NOMO-1 treated with dmso at 0.1 percent for 144 hours (cell line): ENCODE data around the gene CDCA4.
A peak's percentile ranks its signal among the peaks of the same experiment; 100 is the strongest.

Experiments
- DNase-seq: peaks from one replicate; lab custom pipeline; 2025; ENCODE audit not compliant: unreplicated experiment; lab: John Stamatoyannopoulos, UW

CDCA4 gene

DNA sequence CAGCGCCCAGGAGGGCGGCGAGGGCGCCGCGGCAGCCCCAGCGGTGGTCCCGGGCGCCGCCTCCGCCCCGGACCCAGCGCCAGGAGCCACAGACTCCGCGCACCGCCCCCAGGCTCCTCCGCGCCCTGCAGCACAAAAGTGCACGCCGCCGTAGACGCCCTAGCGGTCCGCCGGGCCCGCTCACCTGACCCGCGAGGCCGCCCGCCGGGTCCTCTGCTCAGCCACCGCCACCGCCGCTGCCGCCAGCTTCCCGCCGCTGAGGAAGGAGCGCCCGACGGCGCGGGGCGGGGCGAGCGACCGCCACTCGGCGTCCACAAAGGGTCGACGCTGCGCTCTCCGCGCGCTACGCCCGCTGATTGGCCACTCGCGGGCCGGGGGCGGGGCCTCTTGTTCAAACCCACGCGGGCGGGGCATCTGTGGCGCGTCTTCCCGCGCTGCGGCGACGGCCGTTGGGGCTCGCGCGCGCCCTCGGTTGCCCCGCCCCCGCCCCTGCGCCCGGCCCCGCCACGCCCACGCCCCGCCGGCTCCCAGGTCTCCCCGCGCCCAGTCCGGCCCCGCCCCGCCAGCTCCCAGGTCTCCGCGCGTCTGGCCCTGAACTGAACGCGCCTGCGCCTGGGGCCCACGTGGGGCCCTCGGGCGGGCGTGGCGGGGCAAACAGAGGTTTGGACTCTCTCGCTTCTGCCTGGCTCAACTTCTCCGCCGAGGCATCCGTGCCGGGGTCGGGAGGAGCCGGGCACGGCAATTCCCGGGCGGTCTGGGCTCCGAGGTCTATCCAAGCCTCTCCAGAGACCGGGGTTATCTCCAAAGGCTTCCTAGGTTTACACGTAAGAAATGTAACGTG lies at the start of gene CDCA4:
TSS of gene CDCA4 (minus strand) at position 269 of the 841 bp plus-strand sequence. CDS start 9,154 bp downstream, outside the sequence.
- DNase-seq, result peak; percentile 97

DNA sequence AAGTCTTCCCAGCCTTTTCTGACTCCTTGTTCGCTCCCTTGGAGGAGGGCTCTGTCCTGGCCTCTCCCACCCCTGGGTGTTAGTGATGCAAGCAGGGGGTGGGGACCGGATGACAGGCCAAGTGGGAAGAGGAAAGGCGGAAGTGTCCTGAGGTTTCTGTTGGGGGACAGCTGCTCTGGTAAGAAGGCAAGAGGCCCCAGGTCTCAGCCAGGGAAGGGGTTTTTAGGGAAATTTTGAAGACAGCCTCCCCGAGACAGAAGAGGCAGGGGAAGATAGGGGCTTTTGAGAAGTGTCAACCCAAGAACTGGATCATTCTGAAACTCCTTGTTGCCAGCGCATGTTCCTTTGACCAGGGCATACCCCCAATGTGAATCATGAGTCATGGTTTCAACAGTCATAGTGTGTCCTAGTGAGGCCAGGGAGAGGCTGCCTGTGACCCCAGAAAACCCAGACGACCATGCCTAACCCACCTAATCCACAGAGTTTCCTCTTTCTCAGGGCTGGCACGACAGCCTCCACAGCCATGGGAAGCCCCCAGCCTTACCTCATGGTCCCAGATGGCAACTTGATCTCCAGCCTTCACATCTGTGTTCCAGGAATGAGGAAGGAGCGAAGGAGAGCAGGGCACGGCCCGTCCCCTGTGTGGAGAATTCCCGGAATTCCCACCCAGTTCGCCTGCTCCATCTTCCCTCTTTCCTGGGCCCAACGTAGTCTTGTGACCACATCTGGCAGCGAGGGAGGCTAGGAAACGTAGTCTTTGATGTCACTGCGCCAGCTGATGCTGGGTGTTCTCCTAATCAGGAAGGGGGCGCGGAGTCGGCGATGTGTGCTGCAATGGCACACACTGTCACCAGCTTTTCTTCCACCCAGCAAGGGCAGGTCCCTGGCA lies 49.2 kb upstream of the CDCA4 start:
- peak; percentile 71 for DNase-seq

DNA sequence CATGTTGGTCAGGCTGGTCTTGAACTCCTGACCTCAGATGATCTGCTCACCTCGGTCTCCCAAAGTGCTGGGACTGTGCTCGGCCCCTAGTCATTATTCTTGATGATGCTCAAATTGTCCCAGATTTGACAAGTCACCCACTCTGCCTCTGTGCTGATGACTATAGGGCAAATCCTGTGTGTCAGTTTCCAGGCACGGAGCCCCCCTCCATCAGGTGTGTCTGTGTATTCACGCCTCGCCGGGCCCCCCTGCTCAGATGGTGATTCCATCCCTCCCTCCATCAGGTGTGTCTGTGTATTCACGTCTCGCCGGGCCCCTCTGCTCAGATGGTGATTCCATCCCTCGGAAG lies 48.6 kb upstream of the CDCA4 start:
- no peak for DNase-seq

DNA sequence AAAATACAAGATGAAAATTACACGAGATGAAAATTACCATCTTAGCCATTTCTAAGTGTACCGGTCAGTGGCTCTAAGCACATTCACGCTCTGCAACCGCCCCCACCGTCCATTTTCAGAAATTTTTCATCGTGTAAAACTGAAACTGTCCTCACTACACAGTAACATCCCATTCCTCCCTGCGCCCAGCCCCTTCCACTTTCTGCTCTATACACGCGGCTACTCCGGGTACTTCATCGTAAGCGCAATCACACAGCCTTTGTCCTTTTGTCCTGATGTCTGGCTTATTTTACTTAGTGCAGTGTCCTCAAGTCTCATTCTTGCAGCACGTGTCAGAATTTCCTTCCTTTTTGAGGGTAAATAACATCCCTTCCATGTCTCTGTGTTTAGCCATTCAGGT lies 47.9 kb upstream of the CDCA4 start:
- no peak for DNase-seq

DNA sequence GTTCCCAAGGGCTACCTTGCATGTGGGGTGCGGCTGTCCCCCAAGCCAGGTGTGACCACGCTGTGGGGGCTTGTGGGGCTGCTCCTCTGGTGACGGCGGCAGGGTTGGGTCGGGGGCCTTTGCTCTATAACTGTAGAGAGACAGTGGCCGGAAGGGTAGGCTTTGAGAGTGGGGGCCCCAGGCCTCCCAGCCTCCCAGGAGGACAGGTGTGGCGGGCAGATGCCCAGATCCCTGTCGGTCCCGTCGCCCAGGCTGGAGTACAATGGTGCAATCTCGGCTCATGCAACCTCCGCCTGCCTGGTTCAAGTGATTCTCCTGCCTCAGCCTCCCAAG lies 47.1 kb upstream of the CDCA4 start:
- DNase-seq, result no peak

DNA sequence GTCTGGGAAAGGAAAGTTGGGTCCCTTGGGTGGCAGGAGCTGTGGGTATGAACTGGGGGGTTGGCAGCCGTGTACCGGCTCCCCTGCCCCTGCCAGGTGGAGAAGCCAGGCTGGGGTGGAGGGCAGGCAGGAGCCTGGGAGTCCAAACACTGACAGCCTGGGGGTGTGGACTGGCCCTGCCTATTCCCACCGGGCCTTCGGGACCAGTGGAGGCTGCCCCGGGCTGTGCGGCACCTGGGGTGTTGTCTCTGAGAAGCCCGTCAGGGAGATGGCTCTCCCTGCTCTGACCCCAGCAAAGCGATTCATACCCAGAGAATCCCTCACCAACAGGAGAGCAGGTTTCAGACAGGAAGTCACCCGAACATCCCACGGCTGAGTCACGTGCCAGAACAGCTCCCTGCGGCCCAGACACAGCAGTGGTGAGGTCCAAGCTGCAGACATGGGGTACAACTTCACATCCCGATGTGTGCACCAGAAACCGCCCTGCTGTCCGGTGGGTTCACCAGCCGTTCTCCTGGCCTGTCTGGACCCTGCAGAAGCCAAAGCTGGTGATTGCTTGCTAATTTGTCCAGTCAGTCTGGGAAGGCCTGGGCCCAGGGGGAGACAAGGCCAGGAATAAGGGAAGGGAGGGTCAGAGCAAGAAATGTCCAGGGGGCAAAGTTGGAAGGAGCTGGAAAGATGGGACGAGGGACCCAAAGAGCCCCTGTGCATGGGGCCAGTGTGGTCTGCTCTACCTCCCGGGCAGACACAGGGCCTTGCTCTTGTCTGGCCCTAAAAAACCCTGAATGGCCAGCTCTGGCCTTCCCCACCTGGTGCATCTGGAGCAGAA lies 46.5 kb upstream of the CDCA4 start:
- DNase-seq, result no peak

DNA sequence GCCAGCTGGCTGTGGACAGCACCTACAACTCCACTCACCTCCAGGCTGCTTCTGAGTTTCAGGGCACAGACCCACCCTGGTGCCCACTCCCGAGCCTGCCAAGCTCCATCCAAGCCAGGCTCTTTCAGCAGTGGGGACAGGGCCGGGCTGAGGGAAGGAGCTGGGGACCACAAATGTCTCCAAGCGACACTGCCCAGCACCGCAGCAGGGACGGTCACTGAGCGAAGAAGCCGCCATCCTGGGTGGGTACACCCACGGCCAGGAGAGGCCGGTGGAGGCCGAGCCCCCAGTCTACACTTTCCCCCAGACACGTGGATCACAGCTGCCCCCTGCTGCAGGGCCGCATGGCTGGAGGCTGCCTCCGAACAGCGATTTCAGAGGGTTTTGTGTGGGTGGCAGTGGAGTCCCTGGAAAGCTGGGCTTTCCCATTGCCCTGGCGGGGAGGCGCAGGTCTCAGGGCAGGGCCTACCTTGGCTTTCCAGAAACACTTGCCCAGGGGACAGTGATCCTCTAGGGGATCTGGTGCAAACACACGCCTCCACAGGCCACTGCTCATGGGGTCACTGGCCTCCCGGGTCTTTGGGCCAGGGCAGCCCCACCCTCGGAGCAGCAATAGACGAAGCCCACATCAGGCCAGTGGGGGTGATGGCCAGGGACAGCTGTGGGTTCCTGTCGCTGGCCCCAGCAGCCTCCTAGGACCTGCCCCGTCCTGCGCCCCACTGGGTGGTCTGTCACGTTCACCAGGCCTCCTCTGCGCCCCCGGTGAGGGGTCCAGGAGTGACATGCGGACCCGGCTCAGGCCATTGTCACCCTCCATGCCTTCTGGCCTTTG lies 45.6 kb upstream of the CDCA4 start:
- DNase-seq, result no peak

DNA sequence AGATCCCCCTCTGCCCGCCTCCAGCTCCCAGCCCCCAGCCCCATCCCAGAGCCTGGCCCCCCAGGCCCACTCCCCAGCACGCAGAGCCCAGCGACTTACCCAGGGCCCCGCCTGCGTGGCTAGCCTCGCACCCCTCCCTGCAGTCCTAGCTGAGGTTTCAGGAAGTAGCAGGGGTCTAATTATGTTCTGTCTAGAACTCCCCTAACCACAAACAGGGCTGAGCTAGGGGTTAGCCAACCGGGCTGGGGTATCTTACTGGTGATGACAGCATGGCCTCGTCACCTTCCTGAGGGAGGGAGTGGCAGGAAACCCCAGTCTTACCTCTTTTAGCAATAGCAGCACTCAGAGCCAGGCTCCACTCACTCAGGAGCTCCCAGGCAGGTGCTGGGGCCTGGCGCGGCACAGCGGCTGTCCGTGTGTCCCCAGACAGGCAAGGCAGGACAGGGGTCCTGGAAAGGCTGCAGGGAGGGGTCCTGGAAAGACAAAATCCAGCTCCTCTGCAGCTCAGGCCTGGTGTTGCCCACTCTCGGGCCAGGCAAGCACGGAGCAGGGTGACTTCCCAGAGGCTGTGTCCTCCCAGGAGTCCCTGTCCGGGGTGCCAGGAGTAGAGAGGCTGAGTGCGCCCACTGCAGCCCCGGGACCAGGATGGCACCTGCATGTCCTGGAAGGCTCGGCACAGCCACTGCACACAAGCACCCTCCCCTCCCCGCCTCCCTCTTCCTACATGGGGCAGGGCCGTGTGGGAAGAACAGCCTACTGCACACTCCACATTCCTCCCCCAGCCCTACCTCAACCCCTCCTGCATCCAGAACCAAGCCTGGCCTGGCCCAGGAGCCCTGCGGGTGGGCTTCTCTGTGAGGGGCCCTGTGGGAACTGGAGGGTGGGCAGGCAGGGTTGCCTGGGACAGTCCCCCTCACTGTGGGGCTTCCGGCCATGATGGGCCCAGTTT lies 44.7 kb upstream of the CDCA4 start, which contains the start of gene GPR132:
TSS of gene GPR132 (minus strand) at position 151 of the 949 bp plus-strand sequence. CDS start 10,010 bp downstream, outside the sequence.
- DNase-seq, result peak; percentile 99

DNA sequence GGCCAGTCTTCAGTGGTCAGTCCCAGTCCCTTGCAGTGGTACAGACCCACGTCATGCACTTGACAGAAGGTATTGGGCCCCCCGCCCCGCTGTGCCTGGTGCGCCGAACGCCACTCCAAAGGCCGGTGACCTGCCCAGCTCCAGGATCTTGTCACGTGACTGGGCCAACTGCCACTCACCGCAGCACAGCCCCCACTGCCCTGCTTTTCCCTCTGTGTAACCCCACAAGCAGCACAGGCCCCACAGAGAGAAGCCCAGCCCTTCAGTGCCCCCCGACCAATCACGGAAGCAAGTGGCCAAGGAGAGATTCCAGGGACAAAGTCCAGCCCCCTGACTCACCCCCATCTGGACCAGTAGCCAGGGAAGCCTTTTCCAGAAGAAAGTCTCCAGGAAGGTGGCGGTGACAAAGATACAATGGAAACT lies 43.8 kb upstream of the CDCA4 start:
- peak; percentile 82 for DNase-seq

DNA sequence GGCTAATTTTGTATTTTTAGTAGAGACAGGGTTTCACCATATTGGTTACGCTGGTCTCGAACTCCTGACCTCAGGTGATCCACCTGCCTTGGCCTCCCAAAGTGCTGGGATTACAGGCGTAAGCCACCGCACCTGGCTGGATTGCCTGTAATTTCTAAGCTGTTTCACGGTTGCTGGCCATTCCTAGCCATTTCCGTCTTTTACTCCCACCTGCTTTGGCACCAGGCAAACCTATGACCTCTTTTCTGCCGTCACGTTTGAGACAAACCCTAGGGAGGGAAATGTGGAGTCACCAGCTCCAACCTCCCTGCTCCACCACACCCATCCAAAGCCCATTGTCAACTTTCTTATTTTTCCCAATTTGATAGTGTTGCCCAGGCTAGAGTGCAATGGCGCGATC lies 43.1 kb upstream of the CDCA4 start:
- DNase-seq, result no peak

DNA sequence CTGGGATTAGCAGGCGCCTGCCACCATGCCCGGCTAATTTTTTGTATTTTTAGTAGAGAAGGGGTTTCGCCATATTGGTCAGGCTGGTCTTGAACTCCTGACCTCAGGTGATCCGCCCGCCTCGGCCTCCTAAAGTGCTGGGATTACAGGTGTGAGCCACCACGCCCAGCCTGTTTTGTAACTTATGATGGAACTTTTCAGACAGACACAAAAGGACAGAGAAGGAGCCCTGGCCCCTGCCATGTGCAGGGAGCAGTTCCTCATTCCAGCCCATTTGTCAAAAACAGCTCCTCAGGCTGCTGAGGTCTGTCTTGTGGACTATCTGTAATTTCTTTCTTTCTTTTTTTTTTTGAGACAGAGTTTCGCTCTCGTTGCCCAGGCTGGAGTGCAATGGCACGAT lies 42.6 kb upstream of the CDCA4 start:
- peak; percentile 50 for DNase-seq

DNA sequence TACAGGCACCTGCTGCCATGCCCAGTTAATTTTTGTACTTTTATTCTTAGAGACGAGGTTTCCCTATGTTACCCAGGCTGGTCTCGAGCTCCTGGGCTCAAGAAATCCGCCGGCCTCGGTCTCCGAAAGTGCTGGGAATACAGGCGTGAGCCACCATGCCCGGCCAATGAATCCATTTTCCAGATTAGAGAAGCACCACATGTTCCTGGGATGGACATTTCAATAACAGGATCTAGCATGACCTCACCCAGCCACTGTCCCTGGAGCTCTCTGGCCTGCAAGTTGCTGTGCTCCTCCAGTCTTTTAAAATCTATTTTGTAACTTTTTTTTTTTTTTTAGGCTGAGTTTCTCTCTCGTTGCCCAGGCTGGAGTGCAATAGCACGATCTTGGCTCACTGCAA lies 42.2 kb upstream of the CDCA4 start:
- DNase-seq, result no peak

DNA sequence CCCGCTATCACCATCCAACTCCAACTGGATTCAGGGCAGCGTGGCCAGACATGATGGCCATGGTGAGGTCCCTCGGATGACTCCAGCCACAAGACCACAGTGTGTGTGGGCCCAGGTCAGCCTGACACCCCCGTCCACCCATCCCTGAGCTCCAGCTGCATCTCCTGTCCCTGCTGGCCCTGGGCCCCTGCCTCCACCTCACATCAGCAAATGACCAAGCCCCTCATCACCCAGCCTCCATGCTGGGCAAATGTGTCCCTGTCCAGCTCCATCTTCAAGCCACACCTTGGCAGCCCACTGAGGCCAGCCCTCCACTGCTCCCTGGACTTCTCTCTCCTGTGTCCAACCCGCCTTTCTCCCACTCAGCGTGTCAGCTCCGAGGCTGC lies 41.2 kb upstream of the CDCA4 start:
- no peak for DNase-seq

DNA sequence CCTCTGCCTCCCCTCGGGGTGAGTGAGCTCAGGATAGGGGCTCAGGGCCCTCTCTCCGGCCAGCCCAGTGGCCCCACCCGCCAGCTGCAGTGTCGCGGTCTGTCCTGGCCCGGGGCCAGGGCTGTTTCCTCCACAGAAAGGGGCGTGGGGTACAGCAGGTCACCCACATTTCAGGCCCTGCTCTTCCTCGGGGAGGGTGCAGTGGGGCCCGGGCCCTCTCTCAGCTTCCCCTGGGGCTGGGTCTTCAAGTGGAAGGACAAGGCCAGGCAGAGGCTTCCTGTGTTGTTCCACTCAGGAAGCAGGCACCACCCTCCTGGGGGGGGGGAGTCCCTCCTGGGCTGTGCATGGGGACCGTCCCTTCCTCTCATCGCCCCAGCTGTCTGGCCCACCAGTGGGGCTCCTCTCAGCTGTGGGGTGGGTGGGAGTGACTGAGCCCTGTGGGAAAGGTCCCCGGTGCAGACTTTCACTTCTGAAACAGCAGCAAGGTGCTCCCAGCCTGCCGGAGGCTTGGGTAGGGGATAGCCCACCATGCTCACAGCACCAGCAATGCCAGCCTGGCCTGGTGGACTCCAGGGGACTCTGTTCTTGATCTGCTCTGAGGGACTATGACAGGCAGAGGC lies 40.7 kb upstream of the CDCA4 start:
- DNase-seq, result no peak

DNA sequence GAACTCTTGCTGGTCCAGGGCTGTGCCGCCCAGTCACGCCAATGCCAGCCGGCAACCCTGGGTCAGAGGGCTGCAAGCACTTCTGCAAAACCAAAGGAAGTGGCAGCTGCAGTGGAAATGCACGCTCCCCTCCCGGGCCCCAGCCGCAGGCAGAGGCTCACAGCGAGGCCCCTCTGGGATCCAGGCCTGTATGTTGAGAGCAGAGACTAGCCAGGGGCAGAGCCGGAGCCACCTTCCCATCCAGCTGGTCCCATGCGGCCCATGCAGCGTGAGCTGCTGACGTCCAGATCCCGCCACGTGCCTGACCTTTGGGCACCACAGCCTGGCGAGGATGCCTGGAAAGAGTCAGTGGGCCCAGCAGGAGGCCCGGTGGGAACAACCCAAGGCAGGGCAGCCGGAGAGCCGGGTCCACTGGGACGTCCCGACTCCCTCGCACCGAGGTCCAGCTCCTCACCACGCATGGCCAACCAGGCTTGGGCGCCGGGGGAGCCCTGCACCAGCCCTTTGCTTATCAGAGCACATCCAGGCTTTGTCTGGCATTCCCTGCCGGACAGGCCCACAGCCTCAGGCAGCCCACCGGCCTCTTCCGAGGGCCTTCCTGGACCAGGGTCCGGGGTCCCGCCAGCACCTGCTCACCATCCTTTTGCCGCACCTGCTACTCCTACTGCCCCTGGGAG lies 40.0 kb upstream of the CDCA4 start:
- DNase-seq, result peak; percentile 71

DNA sequence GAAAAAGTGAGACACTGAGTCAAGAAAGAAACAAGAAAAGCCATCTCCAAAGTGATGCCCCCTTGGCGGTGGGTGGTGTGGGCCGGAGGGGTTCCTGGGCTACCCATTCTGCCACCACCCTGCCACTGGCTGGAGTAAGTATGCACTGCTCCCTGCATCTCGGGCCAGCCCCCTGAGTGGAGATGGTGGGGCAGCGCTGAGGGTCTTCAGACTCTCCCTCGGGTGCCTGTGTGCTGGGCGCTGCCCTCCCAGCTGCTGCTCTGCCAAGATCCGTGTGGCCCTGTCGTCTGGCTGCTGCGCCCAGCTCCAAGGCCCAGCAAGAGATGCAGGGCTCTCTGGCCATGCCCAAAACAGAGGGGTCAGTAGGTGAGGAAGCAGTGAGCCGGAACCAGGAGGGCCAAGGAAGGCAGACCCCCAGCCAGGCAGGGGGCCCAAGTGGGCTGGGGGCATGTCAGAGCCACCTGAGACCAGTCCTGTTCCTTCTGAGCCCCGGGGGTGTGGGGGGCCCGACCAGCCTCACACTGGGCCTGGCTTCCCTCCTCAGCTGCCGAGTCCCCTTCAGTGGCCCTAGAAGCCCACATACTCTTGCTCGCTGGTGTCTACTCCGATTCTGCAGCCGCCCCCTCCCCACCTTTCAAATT lies 39.2 kb upstream of the CDCA4 start:
- no peak for DNase-seq

DNA sequence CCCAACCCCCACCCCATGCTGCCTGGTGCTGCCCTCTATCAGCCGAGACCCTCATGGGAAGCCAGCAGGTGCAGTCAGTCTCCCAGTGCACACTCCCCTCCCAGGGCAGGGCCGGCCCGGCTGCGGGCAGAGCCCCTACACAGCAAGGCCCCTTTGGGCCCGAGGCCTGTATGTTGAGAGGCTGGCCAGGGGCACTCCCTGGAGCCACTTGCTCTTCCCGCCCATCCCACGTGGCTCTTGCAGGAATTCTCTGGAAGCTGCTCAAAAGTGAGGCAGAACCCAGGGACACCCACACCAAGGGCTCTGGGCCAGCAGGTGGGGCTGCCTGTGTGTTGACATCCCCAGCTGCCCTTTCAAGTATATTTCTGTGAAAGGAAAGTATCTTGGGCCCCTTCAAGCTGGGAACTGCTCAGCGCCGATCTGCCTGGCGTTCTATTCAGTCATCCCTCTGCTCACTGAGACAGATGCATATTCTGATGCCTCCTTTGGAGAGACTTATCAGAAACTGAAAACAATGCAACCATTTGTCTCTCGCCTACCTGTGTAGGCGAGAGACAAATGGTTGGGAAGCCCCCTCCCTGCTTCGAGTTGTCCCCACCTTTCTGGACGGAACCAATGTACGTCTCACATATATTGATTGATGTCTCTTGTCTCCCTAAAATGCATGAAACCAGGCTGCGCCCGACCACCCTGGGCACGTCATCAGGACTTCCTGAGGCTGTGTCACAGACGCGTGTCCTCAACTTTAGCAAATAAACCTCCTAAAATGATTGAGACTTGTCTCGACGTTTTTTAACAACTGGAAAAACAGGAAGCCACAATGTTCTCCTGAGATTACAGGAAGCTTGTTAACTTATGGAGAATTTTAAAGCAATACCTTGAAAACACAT lies 38.4 kb upstream of the CDCA4 start:
- DNase-seq, result no peak
